Stimulated activated CD4-positive, alpha-beta T cell treated with anti-CD3 and anti-CD28 coated beads, Interleukin-1b, Interleukin-23, amount 100 ng/mL, for 4 hours (primary cell): ENCODE data around the gene RAB28.
A peak's percentile ranks its signal among the peaks of the same experiment; 100 is the strongest.

ENCODE experiments used
- DNase-seq, 2 donors: peaks; one replicate each; pipeline ENCODE4 v3.0.0-alpha.2; 2020; ENCODE audit warnings: low read depth in 2 of 2

Gene RAB28

GRCh38 chr4:13509442-13509841 lies 25.3 kb upstream of the RAB28 start:
- no peak for DNase-seq

- no peak for DNase-seq
Measured at GRCh38 chr4:13504374-13504773, 20.2 kb upstream of the RAB28 start.

GRCh38 chr4:13498469-13498868 lies 14.3 kb upstream of the RAB28 start:
- DNase-seq = no peak

DNA sequence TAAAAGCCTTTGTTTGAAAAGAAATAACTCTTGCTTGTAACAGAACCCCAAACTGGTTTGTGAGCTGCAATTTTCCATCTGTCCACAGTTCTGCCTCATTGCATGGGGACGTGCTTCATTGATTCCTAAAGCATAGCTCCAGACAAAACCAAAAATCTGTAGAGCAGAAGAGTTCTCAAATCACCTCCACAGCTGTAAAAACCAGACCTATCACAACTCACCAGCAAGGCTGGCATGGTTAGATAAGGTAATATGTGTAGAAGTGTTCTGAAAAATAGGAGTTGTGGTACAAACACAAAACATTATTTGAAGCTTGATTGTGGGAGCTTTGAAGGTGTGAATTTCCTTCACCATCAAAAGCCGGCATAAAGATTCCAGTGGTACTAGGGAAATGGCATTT lies 12.5 kb upstream of the RAB28 start:
- no peak for DNase-seq

DNA sequence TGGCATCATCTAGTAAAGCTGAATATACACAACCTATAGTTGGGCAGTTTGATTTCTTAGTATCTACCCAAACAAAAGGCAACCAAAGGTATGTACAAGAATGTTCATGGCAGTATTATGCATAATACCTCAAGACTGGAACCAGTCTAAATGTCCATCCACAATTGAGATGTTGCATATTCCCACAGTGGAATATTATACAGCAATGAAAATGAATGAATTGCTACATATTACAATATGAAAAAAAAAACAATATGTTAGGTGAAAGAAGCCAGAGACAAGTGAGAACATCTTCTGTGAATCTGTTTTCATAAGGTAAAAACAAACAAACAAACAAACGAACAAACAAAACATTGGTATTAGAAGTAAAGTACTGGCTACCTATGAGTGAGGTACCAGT lies 11.6 kb upstream of the RAB28 start:
- no peak for DNase-seq

- DNase-seq = no peak
Measured at GRCh38 chr4:13493793-13494192, 9.7 kb upstream of the RAB28 start.

DNA sequence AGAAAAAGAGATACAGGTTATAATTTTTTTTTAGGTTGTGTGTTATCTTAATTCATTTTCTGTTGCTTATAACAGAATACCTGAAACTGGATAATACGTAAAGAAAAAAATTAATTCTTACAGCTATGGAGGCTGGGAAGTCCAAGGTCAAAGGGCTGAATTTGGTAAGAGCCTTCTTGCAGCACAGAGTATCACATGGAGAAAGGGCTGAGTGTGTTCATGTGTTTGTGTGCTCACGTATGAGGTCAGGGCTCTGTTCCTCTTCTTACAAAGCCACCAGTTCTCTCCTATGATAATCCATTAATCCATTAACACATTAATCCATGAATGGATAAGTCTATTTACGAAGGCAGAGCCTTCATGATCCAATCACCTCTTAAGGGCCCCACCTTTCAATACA lies 8.6 kb upstream of the RAB28 start:
- DNase-seq = no peak

DNA sequence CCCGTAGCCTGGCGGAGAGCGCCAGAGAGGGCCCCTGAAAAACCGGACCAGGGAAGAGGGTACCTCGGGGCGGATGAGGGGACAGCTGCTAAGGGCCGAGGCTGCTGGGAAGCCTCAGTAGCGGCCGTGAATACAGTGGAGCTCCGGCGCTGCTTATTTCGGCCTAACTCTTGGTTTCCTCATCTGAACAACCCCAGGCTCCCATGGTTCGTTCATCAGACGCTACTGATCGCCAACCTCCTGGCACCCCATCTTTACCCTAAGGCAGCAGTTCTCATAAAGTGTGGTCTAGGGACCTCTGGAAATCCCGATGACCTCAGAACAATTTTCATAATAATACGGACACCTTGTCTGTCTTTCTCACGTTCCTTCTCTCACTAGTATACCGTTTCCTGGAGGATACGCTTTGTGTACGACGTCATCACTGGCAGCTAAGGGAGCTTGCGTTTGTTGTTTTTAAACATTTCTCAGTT lies 645 bp upstream of the RAB28 start:
- peak in 1 of 2 donors; percentile 3 for DNase-seq

DNA sequence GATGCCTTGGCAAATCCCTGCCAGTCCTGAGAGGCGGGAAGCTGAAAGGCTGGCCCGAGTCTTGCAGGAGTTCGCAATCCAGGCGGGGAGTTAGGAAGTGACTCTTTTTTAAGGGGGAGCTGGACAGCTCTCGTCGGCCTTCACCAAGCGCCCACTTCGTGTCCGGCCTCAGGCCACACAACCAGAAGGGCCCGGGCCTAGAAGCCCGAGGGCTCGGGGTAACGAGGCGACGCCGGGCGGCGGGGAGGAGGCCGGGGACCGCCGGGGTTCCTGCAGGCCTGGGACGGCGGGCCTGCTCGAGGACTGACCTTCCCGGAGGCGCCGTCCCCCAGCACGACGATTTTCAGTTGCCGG lies 395 bp downstream of the RAB28 start:
- DNase-seq = peak in 1 of 2 donors; percentile 5

GRCh38 chr4:13483136-13483767 lies 888 bp downstream of the RAB28 start:
- DNase-seq = no peak

DNA sequence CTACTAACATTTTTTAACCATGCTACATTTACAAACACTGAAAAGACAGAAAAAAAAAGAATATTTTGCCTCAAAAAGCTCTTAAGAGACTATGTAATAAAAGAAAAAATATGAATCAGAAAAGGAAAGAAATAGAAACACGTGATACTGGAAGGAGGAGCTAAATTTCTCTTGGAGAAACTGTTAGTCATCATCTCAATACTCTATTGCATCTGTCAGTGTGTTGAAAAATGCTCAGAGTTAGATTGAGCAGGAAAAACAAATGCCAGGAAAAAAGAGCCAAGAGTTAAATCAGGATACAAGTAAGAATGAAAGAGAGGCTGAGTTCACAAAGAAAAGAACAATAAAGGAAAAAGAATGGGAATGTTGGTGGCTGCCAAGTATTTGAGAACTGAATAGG lies 2.6 kb downstream of the RAB28 start:
- no peak for DNase-seq

DNA sequence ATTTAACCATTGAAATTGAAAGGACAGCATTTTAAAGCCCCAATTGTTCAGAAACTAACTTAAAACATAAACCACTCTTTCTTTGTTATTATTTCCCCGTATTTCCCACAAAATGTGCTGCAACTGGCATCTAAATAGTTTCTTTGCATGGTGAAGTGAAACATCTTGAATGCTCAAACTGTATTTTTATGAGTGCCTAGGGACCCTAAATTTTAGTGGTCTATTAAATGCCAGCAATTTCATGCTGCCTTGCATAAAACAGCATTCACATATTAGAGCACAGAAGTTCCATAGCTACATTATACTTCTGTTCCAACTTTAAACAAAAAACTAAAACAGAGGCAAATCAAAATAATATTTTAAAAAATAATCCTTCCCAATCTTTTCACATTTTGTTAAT lies 5.4 kb downstream of the RAB28 start:
- DNase-seq = no peak

DNA sequence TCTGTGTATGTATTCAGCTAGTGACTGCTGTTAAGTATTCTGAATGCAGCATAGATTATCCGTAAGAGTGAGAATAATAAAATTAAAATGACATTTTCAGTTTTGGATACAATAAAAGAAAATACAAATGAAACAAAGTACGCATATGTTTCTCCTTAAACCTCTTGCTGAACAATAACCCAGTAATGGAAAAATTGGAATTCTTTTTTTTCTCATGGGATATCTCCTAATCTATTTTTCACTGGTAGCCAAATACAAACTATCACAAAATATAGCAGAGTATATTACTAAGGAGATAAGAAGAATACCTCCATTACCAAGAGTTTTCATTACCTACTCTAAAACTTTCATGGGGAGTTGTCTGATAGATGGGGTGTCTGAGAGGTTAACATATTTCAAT lies 6.0 kb downstream of the RAB28 start:
- DNase-seq = no peak

- DNase-seq = no peak
Measured at GRCh38 chr4:13476915-13477314, 7.2 kb downstream of the RAB28 start.

- DNase-seq = no peak
Measured at GRCh38 chr4:13476152-13476551, 8.0 kb downstream of the RAB28 start.

GRCh38 chr4:13471400-13471799 lies 12.7 kb downstream of the RAB28 start:
- no peak for DNase-seq

DNA sequence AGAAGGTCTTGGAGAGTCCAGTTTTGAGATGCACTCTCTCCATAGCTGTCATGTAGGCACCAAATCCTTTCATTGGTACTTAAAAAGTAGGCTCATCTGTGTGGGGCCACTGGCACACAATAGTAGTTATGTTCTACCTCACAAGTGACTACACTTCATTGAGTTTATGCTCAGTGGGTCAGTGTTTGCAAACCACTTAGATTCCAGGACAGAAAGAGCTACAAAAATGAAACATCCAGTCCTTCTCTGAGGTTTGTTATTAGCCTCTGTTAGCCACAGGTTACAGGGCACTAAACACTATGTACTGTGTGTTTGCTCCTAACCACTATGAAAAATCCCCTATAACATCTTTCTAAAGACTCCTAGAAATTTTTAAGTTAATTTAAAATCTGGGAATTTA lies 13.8 kb downstream of the RAB28 start:
- no peak for DNase-seq

DNA sequence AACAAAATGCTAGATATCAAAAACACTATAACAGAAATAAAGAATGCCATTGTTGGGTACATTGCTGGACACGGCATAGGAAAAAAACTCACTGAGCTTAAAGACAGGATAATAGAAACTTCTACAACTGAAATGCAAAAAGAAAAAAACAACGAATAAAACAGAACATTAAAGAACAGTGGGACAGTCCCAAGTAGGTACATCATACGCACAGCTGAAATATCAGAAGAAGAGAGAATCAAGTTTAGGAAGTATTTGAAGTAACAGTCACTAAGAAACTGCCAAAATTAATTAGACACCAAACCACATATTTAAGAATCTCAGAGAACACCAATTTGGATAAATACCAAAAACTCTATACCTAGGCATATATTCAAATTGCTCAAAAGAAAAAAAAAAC lies 19.2 kb downstream of the RAB28 start:
- no peak for DNase-seq

DNA sequence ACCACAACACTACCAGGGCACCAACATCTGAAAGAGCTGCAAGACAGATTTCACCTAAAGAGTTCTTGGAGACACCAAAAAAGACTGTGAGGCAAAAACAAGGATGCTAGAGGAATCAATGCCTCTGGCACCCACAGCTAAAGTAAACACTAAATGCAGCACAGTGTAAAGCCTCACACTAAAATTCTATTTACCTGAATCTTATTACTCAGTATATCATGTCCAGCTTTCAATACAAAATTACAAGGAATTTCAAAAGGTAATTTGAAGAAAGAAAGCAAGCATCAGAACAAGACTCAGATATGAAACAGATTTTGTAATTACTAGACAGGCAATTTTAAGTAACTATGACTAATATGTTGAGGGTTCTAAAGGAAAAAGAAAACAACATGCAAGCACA lies 19.6 kb downstream of the RAB28 start:
- no peak for DNase-seq

DNA sequence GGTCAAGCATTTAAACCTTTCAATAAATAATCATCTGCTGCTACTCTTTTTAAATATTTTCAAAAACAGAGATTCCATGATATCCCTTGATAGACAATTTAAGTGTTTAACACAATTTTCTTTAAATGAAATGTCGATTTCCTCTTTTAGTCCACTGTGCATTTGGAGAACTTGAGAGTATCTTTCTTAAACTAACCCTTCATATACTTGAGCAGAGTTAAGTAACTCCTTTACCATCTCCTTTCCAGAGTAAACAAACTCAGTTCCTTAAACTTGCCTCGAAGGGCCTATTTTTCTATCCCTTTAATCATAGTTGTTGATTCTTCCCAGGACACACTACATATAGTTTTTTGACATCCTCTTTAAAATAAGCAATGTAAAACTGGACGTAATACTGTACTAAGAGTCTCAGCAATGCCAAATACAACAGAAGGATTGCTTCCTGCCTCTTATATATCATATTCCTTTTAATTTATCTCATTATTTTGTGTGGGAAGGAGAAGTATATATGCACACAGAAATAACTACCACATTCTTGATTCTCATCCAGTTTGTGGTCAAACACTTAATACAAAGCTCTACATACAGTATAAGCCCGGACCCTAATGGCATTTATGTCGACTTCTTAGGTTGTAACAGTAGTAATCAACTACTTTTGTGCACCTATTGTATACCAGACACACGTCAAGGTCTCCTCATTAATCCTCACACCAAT lies 22.8 kb downstream of the RAB28 start:
- DNase-seq = no peak

DNA sequence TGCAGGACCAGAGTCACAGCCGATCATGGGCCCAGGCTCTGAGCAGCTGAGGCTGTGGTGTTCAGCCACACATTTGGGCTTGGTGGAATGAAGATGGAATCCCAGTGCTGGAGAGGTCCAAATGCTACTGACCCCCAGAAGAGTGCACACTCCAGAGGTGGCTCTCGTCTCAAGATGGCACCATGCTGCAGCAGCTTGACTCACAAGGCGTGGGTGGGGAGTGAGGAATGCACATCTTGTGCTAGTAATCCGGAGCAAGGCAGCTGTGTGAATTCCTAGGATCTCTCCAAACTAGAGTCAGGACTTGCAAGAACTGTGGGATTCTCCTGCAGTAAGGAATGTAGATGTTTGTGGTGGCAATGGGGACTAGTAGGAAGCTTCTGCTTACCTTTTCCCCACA lies 28.7 kb downstream of the RAB28 start:
- no peak for DNase-seq

- DNase-seq = no peak
Measured at GRCh38 chr4:13454786-13455185, 29.4 kb downstream of the RAB28 start.

GRCh38 chr4:13452927-13453579 lies 31.1 kb downstream of the RAB28 start:
- no peak for DNase-seq
